ACHN (cell line): ENCODE data around the gene EPHX1.
A peak's percentile ranks its signal among the peaks of the same experiment; 100 is the strongest.
"Not testable (repeated sequence)": the region's sequence is repeated elsewhere in the genome, so short reads cannot be mapped to it uniquely, and the experiment has no call there.

Source experiments
- DNase-seq: peaks from one replicate; pipeline ENCODE4 v3.0.0-alpha.2; 2015
- in situ Hi-C: cut with HindIII; loops from 2 replicates; pipeline ENCODE4 v1.10.0; 2017; ENCODE audit warnings: low sequenced_read_pairs, low pct_ligation_motif_present, low pct_unique_long_range_greater_than_20kb

EPHX1 gene

GRCh38 chr1:225812488-225813213 lies 2.7 kb downstream of the EPHX1 start:
- DNase-seq, result no peak
- in situ Hi-C loops, result no loop called here

- in situ Hi-C loops, result no loop called here
- no peak for DNase-seq
Observed at GRCh38 chr1:225813214-225813964, 3.5 kb downstream of the EPHX1 start.

- no peak for DNase-seq
- in situ Hi-C loops, result no loop called here
Observed at GRCh38 chr1:225814381-225814780, 4.5 kb downstream of the EPHX1 start.

- DNase-seq, in situ Hi-C loops: not testable (repeated sequence)
Observed at GRCh38 chr1:225815090-225815489, 5.2 kb downstream of the EPHX1 start.

- in situ Hi-C loops, result no loop called here
- no peak for DNase-seq
Observed at GRCh38 chr1:225815526-225816178, 5.7 kb downstream of the EPHX1 start.

GRCh38 chr1:225816643-225817538 lies 7.0 kb downstream of the EPHX1 start:
- no peak for DNase-seq
- in situ Hi-C loops, result no loop called here

GRCh38 chr1:225817611-225818061 lies 7.7 kb downstream of the EPHX1 start:
- peak; percentile 77 for DNase-seq
- in situ Hi-C loops, result no loop called here

- DNase-seq, result no peak
- in situ Hi-C loops, result no loop called here
Observed at GRCh38 chr1:225818229-225818628, 8.3 kb downstream of the EPHX1 start.

- no peak for DNase-seq
- in situ Hi-C loops, result no loop called here
Observed at GRCh38 chr1:225819346-225820192, 9.6 kb downstream of the EPHX1 start.

- in situ Hi-C loops, result no loop called here
Observed at GRCh38 chr1:225820522-225821120, 10.7 kb downstream of the EPHX1 start.

GRCh38 chr1:225822655-225823403 lies 12.9 kb downstream of the EPHX1 start:
- DNase-seq, result no peak
- in situ Hi-C loops, result no loop called here

More at GRCh38 chr1:225820522-225821120, 10.7 kb downstream of the EPHX1 start:
- no peak for DNase-seq

- in situ Hi-C loops, result no loop called here
- DNase-seq, result no peak
Observed at GRCh38 chr1:225823811-225824261, 13.9 kb downstream of the EPHX1 start.

GRCh38 chr1:225824533-225824941 lies 14.6 kb downstream of the EPHX1 start:
- in situ Hi-C loops, result no loop called here
- DNase-seq, result no peak

GRCh38 chr1:225825078-225825477 lies 15.2 kb downstream of the EPHX1 start:
- DNase-seq, result no peak
- in situ Hi-C loops, result no loop called here

- in situ Hi-C loops, result no loop called here
- no peak for DNase-seq
Observed at GRCh38 chr1:225825607-225826007, 15.7 kb downstream of the EPHX1 start.

- in situ Hi-C loops, result no loop called here
- DNase-seq, result no peak
Observed at GRCh38 chr1:225827076-225827475, 17.2 kb downstream of the EPHX1 start.
